Right lobe of liver (tissue), 6 donors: ENCODE results near the gene POMT1. TPM values are rescaled to one million over a fixed set of nuclear protein-coding genes. Genes with fewer than 3 reads are reported as not detected.
A peak's percentile ranks its signal among the peaks of the same experiment; 100 is the strongest.

ENCODE experiments used
- ATAC-seq, 4 donors: fragments of 200-7000 bp; cut with Tn5 transposase; one replicate each; pipeline ENCODE4 v1.9.1; 2020; ENCODE audit warnings: mild to moderate bottlenecking in 4 of 4, moderate library complexity in 4 of 4
- DNase-seq, 3 donors: peaks; one replicate each; pipeline ENCODE4 v3.0.0-alpha.2; 2020
- H3K27ac ChIP-seq, 3 donors: fragments of 200-600 bp; one replicate each; pipeline ENCODE4 v1.8.0; 2022
- H3K27me3 ChIP-seq, 2 donors: fragments of 200-600 bp; one replicate each; pipeline ENCODE4 v1.8.0; 2022
- H3K36me3 ChIP-seq, 4 donors: fragments of 200-600 bp; sonication (generic) in 1 of 4; one replicate each; pipeline versions ENCODE4 v1.5.1 to v1.8.0; 2017 to 2022; ENCODE audit warnings: control low read depth in 1 of 4
- H3K4me1 ChIP-seq, 4 donors: fragments of 200-600 bp; sonication (generic) in 1 of 4; one replicate each; pipeline versions ENCODE4 v1.5.1 to v1.8.0; 2017 to 2022; ENCODE audit warnings: control low read depth in 1 of 4
- H3K4me3 ChIP-seq, 3 donors: fragments of 200-600 bp; one replicate each; pipeline ENCODE4 v1.8.0; 2022
- H3K9me3 ChIP-seq, 4 donors: fragments of 200-600 bp; sonication (generic) in 1 of 4; one replicate each; pipeline versions ENCODE4 v1.5.1 to v1.8.0; 2017 to 2022; ENCODE audit warnings: control low read depth in 1 of 4
- POLR2A ChIP-seq: fragments of 450-650 bp; IDR thresholded peaks from one replicate; pipeline ENCODE4 v1.6.1; 2017; ENCODE audit warnings: antibody characterized with exemption, mild to moderate bottlenecking
- WGBS: methylation state at CpG from one replicate; pipeline ENCODE4 v1.1.6; 2018; ENCODE audit warnings: low coverage, low lambda C conversion rate; ENCODE audit not compliant: insufficient coverage; ENCODE audit errors: missing lambda C conversion rate; 5-methylcytosine and 5-hydroxymethylcytosine counted together
- intact Hi-C, 2 donors: fragments of 100-400 bp; cut with DNase I; formaldehyde crosslinking; loops; one replicate each; pipeline versions ENCODE4 v1.11.2 to v1.14.1; 2022
- total RNA-seq, 6 experiments: library from RNA; depleted of rRNA in 2 of 6; stranded (reverse); fragments of >200 nt in 2 of 6; fragmentation: NEBNext Ultra II Directional in 3 of 6; extraction: Animal tissue kit (Norgen Biotek cat#: 25700) in 3 of 6; gene quantifications; one replicate each; pipeline versions ENCODE4 v1.1.0 to v1.2.4, GENCODE V29; 2016 to 2023
- TF ChIP-seq, protein P1 (sequence below), 4 donors: fragments of 200-600 bp in 3 of 4; fragments of 450-650 bp in 1 of 4; IDR thresholded peaks; one replicate each; pipeline versions ENCODE4 v1.5.1 to v1.8.0; 2016 to 2022; ENCODE audit warnings: antibody characterized with exemption in 4 of 4, mild to moderate bottlenecking in 2 of 4
- donor health status: DM: no; HTN: yes; CAD: no.
- donor health status: DM: no; HTN: no; CAD: no.
- donor health status: DM: no; HTN: no; CAD: no.
- donor health status: DM: no; HTN: yes; CAD: no.
- donor health status: DM: no; HTN: yes; CAD: no.

POMT1 gene
- total RNA-seq, 6 experiments from 2014 or later: 14.3 to 17.7 (median 15.7) TPM

DNA sequence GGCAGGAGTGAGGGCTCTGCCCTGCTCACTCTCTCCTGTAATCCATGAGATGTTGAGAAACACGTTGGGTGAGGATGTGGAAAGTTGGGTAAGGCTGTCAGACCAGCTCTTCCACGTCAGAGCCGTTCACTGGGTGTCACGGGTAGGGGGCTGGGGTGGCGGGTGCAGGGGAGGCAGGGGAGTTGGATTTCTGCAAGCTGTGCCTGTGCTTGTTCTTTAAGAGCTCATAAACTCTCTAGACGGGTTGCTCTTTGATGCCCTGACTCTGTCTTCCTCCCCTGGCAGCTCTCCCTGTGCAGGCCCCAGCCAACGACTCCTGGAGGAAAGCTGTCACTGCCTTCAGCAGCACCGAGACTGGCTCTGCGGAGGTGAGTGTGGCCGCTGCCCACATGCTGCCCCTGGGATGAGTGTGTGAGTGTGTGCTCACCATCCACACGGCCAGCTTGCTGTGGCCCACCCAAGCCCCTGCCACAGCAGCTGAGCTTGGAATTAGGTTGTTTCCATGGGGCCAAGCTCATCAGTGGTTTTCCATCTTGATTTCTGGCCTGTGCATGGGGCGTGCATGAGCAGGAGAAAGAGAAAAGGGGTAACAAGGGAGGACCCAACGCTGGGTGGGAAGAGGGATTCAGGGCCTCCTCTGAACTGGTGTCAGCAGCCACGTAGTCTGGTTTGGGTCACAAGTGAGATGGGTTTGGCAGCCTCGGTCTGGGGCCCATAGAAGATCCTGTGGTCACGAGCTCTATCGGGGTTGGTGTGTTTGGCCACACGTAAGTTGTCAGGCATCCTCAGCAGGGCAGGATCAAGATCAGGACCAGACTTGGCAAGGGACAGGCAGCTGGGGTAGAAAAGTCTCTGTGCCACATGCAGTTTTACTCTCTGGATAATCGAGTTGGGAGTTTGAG is 21.0 kb upstream of the POMT1 start:
- Histone ChIP-seq H3K27ac (no peak overlapping the region), H3K4me3 (no peak overlapping the region), H3K4me1 (no peaks in the 10 kb centered on the region), H3K9me3 (no peaks in the 10 kb centered on the region), H3K27me3 (no peaks in the 10 kb centered on the region), H3K36me3 (peaks cover 0 to 98% (median 58%) of the 10 kb centered on the region in 4 donors)
- no peak for ATAC-seq
- WGBS: 85% methylated on average over 4 of the region's 19 CpGs
- peak in 1 of 3 donors; percentile 35 for DNase-seq
- TF ChIP-seq, protein P1, sequence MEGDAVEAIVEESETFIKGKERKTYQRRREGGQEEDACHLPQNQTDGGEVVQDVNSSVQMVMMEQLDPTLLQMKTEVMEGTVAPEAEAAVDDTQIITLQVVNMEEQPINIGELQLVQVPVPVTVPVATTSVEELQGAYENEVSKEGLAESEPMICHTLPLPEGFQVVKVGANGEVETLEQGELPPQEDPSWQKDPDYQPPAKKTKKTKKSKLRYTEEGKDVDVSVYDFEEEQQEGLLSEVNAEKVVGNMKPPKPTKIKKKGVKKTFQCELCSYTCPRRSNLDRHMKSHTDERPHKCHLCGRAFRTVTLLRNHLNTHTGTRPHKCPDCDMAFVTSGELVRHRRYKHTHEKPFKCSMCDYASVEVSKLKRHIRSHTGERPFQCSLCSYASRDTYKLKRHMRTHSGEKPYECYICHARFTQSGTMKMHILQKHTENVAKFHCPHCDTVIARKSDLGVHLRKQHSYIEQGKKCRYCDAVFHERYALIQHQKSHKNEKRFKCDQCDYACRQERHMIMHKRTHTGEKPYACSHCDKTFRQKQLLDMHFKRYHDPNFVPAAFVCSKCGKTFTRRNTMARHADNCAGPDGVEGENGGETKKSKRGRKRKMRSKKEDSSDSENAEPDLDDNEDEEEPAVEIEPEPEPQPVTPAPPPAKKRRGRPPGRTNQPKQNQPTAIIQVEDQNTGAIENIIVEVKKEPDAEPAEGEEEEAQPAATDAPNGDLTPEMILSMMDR (IDR thresholded peaks at IDR 0.05): no peak
- no peak for TF ChIP-seq POLR2A
- intact Hi-C loops: no loop called here

DNA sequence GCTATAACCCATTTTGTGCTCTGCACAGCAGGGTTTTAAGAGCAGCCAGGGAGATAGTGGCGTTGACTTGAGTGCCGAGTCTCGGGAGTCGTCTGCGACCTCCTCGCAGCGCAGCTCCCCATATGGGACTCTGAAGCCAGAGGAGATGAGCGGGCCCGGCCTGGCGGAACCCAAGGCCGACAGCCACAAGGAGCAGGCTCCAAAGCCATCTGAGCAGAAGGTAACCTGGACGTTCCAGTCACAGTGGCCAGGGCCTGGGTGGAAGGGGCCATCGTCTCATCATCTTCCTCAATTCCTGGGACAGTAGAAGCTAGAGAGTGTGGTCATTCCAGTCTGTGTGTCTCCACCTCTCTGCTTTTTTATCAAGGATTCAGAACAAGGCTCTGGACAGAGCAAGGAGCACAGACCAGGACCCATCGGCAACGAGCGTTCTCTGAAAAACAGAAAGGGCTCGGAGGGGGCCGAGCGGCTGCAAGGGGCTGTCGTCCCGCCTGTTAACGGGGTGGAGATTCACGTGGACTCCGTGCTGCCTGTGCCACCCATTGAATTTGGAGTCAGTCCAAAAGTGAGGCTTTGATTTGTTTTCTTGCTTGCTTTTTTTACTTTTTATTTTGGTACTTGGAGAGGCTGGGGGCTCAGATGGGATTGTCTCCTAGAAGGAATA is 20.2 kb upstream of the POMT1 start:
- ATAC-seq (no peak), DNase-seq (no peak)
- Histone ChIP-seq H3K27ac (no peak overlapping the region), H3K9me3 (no peaks in the 10 kb centered on the region), H3K36me3 (peaks cover 0 to 98% (median 59%) of the 10 kb centered on the region in 4 donors), H3K4me3 (no peak overlapping the region), H3K27me3 (no peaks in the 10 kb centered on the region), H3K4me1 (no peaks in the 10 kb centered on the region)
- intact Hi-C loops: no loop called here
- WGBS: 89% methylated on average over 4 of the region's 24 CpGs
- TF ChIP-seq POLR2A: no peak
- TF ChIP-seq, protein P1 (IDR thresholded peaks at IDR 0.05): no peak

DNA sequence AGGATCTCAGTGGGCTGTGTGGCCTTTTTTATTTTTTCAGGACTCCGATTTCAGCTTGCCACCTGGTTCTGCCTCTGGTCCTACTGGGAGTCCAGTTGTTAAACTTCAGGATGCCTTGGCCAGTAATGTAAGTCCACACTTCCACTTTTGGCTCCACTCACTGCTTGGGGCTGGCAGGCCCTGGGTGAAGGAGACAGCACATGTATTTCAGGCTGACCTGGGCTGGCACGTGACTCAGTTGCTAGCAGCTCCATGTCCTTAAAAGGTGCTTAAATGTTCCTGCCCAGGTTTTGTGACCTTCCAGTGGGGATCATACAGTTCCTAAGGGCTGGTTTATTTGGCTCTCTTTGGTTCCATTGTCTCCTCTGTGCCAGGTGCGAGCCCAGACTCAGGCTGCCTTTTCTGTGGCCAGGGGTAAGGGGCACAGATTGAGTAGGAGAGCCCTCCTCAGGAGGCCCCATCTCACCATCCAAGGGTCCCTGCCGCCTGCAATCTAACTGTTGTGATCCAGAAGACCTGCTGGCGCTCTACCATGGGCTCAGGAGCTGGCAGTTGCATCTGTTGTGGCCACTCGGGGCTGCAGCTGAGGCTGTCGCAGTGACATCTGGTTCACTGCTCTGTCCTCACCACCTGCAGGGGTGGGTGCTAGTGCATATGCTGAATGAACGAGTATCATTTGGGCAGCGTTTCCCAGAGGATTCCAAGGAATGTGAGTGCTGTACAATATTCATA is 19.2 kb upstream of the POMT1 start:
- no peak overlapping the region for H3K27ac ChIP-seq
- 100% methylated on average over 2 of the region's 9 CpGs for WGBS
- no peak for DNase-seq
- no peaks in the 10 kb centered on the region for H3K27me3 ChIP-seq
- peaks cover 0 to 99% (median 64%) of the 10 kb centered on the region in 4 donors for H3K36me3 ChIP-seq
- H3K4me3 ChIP-seq: no peak overlapping the region
- TF ChIP-seq, protein P1 (IDR thresholded peaks at IDR 0.05): no peak
- no peak for TF ChIP-seq POLR2A
- no peaks in the 10 kb centered on the region for H3K4me1 ChIP-seq
- no peak for ATAC-seq
- H3K9me3 ChIP-seq: no peaks in the 10 kb centered on the region
- intact Hi-C loops: no loop called here

DNA sequence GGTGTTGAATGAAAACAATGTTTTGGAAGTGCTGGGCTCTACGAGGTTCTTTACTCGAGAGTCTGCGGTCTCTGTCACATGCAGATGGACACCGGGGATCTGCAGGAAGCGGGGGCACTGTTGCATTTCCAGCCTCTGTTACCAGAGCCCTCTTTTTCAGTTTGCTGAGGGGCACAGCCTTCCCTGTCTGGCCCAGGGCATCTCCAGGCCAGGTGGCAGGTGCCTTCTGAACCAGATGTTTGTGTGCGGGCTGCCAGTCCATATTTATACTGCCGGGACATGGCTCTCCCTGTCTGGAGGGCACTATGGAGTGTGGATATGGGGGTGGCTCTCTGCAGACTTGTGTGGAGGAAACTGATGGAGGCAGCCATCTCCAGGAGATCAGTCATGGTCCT is 18.7 kb upstream of the POMT1 start:
- no peak overlapping the region for H3K4me3 ChIP-seq
- 80% methylated on average over 1 of the region's 7 CpGs for WGBS
- H3K27ac ChIP-seq: no peak overlapping the region
- H3K27me3 ChIP-seq: no peaks in the 10 kb centered on the region
- DNase-seq (no peak), ATAC-seq (no peak)
- TF ChIP-seq POLR2A: no peak
- TF ChIP-seq, protein P1 (IDR thresholded peaks at IDR 0.05): no peak
- intact Hi-C loops: no loop called here
- peaks cover 4 to 100% (median 66%) of the 10 kb centered on the region in 4 donors for H3K36me3 ChIP-seq
- no peaks in the 10 kb centered on the region for H3K4me1 ChIP-seq
- no peaks in the 10 kb centered on the region for H3K9me3 ChIP-seq
